GM18873 (cell line): ENCODE measurements around the gene SGPL1.
"Not testable (repeated sequence)": the region's sequence is repeated elsewhere in the genome, so short reads cannot be mapped to it uniquely, and the experiment has no call there.

ENCODE experiments used
- ATAC-seq: cut with Tn5 transposase; IDR thresholded peaks from one replicate; pipeline ENCODE4 v1.9.1; 2021; ENCODE audit warnings: mild to moderate bottlenecking, moderate library complexity, moderate number of reproducible peaks; ENCODE audit not compliant: unreplicated experiment, low FRiP score

Gene SGPL1, protein sequence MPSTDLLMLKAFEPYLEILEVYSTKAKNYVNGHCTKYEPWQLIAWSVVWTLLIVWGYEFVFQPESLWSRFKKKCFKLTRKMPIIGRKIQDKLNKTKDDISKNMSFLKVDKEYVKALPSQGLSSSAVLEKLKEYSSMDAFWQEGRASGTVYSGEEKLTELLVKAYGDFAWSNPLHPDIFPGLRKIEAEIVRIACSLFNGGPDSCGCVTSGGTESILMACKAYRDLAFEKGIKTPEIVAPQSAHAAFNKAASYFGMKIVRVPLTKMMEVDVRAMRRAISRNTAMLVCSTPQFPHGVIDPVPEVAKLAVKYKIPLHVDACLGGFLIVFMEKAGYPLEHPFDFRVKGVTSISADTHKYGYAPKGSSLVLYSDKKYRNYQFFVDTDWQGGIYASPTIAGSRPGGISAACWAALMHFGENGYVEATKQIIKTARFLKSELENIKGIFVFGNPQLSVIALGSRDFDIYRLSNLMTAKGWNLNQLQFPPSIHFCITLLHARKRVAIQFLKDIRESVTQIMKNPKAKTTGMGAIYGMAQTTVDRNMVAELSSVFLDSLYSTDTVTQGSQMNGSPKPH

DNA sequence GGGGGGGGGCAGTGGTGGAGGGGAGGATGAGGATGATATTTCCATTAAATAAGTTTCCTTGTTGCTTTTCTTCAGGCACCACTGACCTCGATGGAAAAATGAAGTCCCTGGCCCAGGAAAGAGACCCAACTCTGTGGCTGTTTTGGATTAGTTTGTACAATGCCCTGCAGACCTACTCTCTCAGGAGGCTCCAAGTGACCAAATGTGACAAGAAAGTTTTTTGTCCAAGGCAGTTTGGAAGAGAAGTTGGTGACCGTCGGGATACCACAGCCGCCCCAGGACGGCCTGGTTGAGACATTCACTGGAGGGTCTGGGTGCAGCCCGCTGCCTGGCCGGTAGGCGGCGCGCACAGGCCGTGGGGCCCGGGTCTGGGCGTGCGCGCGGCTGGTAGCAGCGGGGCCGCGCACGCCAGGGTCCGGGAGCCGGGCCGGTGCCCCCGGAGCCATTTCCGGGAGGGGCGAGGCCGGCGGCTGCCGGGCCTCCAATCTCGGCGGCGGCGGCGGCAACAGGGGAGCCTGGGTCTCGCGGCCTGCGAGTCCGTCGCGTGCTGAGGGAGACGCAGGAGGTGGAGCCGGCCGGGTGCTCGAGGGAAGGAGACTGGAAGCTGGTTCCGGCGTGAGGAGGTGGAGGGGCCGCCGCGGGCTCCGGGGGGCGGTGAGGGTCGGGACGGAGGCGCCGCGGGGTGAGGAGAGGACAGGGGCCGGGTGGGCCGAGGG, at the start of gene SGPL1:
Gene SGPL1, plus strand, starts transcription at position 445 of the 716 bp plus-strand sequence. CDS start 906 bp downstream, outside the sequence.
- peak; percentile 75 for ATAC-seq

- not testable (repeated sequence) for ATAC-seq
These were observed 47.6 kb upstream of the SGPL1 start for GRCh38 chr10:70768026-70768685.

DNA sequence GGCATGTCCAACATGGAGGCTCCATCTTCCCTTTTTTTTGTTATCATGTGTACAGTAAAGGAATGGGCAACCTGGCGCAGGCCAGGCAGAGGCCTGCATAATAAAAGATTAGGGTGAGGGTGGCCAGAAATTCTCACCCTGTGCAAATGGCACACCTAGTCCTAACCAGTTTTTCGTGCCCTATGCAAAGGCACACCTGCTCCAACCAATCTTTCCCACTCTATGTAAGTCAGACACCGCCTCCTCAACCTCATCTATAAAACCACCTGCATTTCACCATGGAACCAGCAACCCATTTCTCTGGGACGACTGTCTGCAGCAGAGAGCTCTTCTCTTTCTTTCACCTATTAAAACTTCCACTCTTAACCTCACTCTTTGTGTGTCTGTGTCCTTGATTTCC, 46.6 kb upstream of the SGPL1 start:
- ATAC-seq, result no peak

DNA sequence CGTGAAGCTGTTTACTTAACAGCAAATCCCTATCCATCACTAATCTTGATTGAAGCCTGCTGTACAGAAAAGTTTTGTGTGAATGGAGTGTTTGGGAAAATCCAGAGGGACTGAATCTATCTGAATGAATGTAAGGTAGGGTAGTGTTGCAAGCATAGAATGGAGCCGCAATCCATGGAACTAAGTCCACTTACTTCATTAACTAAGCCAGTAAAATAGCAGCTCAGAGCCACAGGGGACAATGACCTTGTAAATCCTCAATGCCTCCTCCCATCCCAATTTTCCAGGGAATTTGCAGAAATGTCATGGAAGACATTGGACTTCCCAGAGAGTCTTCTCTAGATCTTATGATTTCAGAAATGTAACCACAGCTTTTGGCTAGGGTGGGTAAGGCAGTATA, 45.7 kb upstream of the SGPL1 start:
- no peak for ATAC-seq

GRCh38 chr10:70770516-70770915, 45.2 kb upstream of the SGPL1 start:
- ATAC-seq, result not testable (repeated sequence)

- ATAC-seq, result no peak
These were observed 44.2 kb upstream of the SGPL1 start for GRCh38 chr10:70771311-70772194.

GRCh38 chr10:70772627-70773026, 43.1 kb upstream of the SGPL1 start:
- no peak for ATAC-seq

- ATAC-seq, result no peak
These were observed 42.3 kb upstream of the SGPL1 start for GRCh38 chr10:70773461-70773860.

- ATAC-seq, result no peak
These were observed 41.6 kb upstream of the SGPL1 start for GRCh38 chr10:70773965-70774809.

GRCh38 chr10:70774810-70775678, 40.7 kb upstream of the SGPL1 start:
- ATAC-seq, result no peak

DNA sequence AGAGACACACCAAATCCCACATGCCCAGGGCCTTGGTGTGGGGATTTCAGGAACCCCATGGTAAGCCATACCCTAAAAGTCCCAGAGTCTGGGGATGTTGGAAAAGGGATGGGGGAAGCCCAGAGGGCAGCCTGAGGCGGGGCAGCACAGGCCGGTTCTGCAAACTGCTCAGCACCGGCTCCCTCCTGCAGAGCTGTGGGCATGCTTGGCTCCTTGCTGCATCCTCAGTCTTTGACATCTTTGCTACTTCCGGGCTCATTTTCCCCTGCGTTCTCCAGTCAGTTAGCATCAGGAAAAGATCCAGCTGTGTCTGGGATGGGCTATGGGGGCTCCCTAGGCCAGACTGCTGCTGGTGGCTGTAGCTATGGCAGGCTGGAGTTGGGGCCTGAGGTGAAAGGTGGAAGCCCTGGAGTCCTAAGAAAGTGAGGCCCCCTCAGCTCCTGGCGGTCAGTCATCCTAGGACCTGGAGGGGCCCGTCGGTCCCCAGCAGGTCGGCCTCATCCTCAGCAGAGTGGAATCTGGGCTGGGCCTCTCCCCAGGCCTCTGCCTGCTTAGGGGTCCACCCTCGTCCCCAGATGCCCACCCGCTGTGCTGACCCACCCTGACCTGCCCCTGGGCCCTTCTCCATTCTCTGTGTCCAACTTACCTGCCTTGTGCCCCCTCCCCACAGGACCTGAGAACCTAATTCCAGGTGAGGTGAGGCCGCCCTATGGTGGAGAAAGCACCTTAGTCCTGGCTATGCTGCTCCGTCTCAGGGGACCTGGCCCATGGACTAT, 39.9 kb upstream of the SGPL1 start:
- no peak for ATAC-seq

DNA sequence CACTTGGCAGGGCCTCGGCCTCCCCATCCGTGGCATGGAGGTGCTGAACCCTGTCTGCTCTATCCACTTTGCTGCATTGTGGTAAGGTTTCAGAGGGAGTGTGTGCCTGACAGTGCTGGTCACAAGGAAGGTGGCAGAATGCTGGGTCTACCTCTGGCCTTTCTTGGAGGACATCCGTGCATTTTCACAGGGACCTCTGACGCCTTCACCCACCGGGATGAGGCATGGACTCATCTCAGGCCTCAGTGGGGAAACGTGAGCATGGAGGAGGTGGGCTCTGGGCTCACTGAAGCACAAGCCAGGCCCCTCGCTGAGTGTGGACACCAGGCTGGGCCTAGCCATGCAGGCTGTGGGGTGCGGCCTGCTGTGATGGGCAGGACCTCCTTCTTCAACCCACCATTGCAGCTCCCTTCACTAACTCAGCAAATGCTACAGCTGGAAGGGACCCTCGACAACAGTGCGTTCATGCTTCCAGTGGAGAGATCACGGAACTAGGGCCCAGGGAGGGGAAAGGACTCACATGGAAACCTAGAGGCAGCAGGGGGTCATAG, 39.2 kb upstream of the SGPL1 start:
- no peak for ATAC-seq

DNA sequence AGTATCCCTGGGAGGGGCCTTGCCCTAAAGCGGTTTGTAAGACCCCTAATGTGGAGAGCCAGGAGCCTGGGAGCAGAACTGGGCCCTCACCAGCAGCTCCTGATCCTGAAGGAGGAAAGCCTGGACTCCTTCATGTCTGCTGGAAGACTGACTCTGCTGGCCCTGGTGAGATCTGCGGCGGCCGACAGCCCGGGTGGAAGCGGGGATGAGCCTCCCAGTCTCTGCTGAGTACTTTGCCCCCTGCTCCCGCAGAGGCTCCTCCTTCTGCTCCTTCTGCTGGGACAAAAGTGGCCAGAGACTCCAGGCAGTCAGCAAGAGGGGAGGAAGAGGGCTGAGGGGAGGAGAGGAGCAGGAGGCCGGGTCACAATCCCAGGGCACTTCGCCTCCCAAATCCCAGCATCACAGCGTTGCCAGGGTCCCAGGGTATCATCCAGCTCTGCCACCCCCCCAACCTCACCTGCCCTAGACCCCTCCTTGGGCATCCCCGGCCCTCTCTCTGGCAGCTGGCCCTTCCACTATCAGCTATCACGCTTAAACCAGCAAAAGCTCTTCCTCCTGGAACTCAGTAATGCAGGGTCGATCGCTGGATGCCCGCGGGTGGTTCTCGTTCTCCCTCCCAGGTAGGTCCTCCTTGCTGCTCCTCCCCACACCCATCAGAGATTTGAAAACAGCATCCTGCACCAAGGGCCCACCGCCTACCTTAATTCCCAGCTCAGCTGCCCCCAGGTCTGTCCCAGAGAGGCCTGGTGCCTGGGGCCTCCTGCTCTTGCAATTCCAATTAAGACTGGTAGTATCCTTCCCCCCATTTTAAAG, 38.5 kb upstream of the SGPL1 start:
- no peak for ATAC-seq

- no peak for ATAC-seq
These were observed 37.4 kb upstream of the SGPL1 start for GRCh38 chr10:70778267-70778924.

DNA sequence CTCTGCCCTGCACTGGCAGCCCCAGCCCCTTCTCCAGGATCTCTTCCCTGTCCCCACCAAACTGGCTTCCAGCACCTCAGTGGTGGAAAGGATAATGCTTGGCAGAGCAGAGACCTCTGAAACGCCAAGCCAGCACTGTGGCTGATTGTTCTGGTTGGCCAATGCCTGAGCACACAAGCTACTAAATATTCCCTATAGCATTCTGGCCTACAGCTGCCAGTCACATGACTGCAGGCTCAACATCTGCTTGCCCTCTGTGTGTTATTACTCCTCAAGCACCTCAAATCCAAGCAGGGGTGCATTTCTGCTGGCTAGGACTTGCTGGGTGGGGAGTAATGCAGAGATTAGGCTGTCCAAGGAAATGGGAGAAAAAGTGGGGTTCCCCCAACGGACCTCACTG, 36.7 kb upstream of the SGPL1 start:
- no peak for ATAC-seq
